ENCODE results near the gene BMP6. TPM values are rescaled to one million over a fixed set of nuclear protein-coding genes. Genes with fewer than 3 reads are reported as not detected.

The BMP6 gene
- total and polyA plus RNA-seq, 11 donors = 1.1 to 5.1 (median 2.7) TPM

DNA sequence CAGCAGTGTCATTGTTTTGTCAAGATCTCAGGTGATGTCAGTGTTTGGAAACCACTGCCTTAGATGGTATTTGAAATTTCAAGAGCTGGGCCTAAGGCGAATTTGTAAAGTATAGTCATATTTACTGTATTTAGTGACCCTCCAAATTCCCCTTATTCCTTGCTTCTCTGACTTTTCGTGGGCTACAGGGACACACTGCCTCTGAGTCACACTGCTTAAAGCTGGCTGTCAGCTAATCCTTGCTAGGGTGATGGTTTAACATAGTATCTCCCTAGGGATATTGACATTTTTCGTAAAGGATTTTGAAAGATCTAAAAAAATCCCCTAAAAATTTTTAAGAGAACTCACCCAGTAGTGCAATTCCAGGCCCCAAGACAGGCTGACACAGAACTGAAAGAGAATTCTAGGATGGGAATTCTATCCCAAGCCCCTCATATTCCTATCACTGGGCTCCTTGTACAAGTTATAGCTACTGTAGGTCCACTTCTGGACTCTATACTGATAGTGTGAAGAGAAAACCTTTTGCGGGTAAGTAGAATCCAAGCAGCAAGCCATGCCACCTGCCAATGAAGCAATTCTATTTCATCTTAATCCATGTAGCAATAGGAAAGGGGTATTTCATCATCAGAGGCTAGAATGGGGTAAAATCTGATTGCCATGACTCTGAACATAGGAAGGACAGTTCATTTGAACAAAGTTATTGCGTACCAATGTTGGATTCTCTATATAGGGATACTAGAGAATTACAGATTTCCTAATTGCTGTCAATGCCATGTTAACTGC lies 4.3 kb downstream of the BMP6 start:
- H3K27ac ChIP-seq = no peak overlapping the region
- no peaks in the 10 kb centered on the region for H3K36me3 ChIP-seq
- intact Hi-C loops (cut with DNase I) = no loop called here
- 92 to 97% (median 94%) methylated on average over 5 of the region's 5 CpGs for WGBS, 4 donors
- ATAC-seq (no peak), DNase-seq (no peak)
- TF ChIP-seq, protein P1, sequence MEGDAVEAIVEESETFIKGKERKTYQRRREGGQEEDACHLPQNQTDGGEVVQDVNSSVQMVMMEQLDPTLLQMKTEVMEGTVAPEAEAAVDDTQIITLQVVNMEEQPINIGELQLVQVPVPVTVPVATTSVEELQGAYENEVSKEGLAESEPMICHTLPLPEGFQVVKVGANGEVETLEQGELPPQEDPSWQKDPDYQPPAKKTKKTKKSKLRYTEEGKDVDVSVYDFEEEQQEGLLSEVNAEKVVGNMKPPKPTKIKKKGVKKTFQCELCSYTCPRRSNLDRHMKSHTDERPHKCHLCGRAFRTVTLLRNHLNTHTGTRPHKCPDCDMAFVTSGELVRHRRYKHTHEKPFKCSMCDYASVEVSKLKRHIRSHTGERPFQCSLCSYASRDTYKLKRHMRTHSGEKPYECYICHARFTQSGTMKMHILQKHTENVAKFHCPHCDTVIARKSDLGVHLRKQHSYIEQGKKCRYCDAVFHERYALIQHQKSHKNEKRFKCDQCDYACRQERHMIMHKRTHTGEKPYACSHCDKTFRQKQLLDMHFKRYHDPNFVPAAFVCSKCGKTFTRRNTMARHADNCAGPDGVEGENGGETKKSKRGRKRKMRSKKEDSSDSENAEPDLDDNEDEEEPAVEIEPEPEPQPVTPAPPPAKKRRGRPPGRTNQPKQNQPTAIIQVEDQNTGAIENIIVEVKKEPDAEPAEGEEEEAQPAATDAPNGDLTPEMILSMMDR (IDR thresholded peaks at IDR 0.05) = no peak
- TF ChIP-seq POLR2A (IDR thresholded peaks at IDR 0.05) = no peak
- H3K27me3 ChIP-seq = peaks cover 22 to 87% (median 39%) of the 10 kb centered on the region in 9 donors
- no peak overlapping the region for H3K4me3 ChIP-seq
- H3K4me1 ChIP-seq = peaks cover 0 to 45% (median 20%) of the 10 kb centered on the region in 12 donors
- no peaks in the 10 kb centered on the region for H3K9me3 ChIP-seq

GRCh38 chr6:7730784-7731227 lies 4.9 kb downstream of the BMP6 start:
- no peaks in the 10 kb centered on the region for H3K9me3 ChIP-seq
- H3K27ac ChIP-seq = no peak overlapping the region
- WGBS, 4 donors = 76 to 90% (median 83%) methylated on average over 10 of the region's 10 CpGs
- H3K4me3 ChIP-seq = no peak overlapping the region
- H3K4me1 ChIP-seq = peaks cover 0 to 41% (median 15%) of the 10 kb centered on the region in 12 donors
- peaks cover 22 to 81% (median 39%) of the 10 kb centered on the region in 9 donors for H3K27me3 ChIP-seq
- H3K36me3 ChIP-seq = no peaks in the 10 kb centered on the region
- intact Hi-C loops (cut with DNase I) = no loop called here
- no peak for ATAC-seq
- no peak for DNase-seq
- TF ChIP-seq, protein P1 (IDR thresholded peaks at IDR 0.05) = no peak
- no peak for TF ChIP-seq POLR2A (IDR thresholded peaks at IDR 0.05)

DNA sequence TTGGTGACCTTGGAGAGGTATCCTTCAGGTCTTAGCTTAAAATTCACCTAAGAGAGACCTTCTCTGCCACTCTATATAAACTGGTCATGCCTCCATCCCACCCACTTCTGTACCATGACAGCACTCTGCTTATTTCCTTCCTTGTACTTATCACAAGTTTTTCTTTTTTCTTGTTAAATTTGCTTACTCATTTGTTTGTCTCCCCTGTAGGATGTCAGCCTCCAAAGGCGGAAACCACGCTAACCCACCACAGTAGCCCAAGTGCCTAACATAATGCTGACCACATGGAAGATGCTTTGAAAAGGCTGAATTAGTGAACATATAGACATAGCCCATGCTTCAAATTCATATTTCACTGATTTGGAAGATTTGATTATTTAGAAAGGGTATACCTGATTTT lies 5.4 kb downstream of the BMP6 start:
- no peaks in the 10 kb centered on the region for H3K9me3 ChIP-seq
- peaks cover 0 to 36% (median 15%) of the 10 kb centered on the region in 12 donors for H3K4me1 ChIP-seq
- no peaks in the 10 kb centered on the region for H3K36me3 ChIP-seq
- H3K4me3 ChIP-seq = no peak overlapping the region
- no peak overlapping the region for H3K27ac ChIP-seq
- intact Hi-C loops (cut with DNase I) = no loop called here
- 88 to 91% (median 90%) methylated on average over 2 of the region's 2 CpGs for WGBS, 4 donors
- H3K27me3 ChIP-seq = peaks cover 22 to 76% (median 35%) of the 10 kb centered on the region in 9 donors
- DNase-seq (no peak), ATAC-seq (no peak)
- no peak for TF ChIP-seq POLR2A (IDR thresholded peaks at IDR 0.05)

GRCh38 chr6:7732228-7732627 lies 6.3 kb downstream of the BMP6 start:
- Histone ChIP-seq H3K27me3 (peaks cover 21 to 68% (median 31%) of the 10 kb centered on the region in 9 donors), H3K4me1 (peaks cover 0 to 29% (median 12%) of the 10 kb centered on the region in 12 donors), H3K27ac (no peak overlapping the region), H3K9me3 (no peaks in the 10 kb centered on the region), H3K36me3 (no peaks in the 10 kb centered on the region), H3K4me3 (no peak overlapping the region)
- ATAC-seq (no peak), DNase-seq (no peak)
- intact Hi-C loops (cut with DNase I) = no loop called here
- TF ChIP-seq POLR2A (IDR thresholded peaks at IDR 0.05) = no peak
- TF ChIP-seq, protein P1 (IDR thresholded peaks at IDR 0.05) = no peak

All from heart left ventricle (tissue), 16 donors.